ACHN (cell line): ENCODE data around the gene PPP2R5D.
"Not testable (repeated sequence)": the region's sequence is repeated elsewhere in the genome, so short reads cannot be mapped to it uniquely, and the experiment has no call there.

Experiments used
- DNase-seq: peaks from one replicate; pipeline ENCODE4 v3.0.0-alpha.2; 2015
- in situ Hi-C: cut with HindIII; loops from 2 replicates; pipeline ENCODE4 v1.10.0; 2017; ENCODE audit warnings: low sequenced_read_pairs, low pct_ligation_motif_present, low pct_unique_long_range_greater_than_20kb

Gene PPP2R5D

GRCh38 chr6:42984001-42984923 is at the start of gene PPP2R5D:
Gene PPP2R5D, plus strand, starts transcription at chr6:42984570. Its CDS starts 108 bp downstream, at chr6:42984678.
- DNase-seq, result peak; percentile 97
- in situ Hi-C loops, result no loop called here

- no peak for DNase-seq
- in situ Hi-C loops, result no loop called here
Measured at GRCh38 chr6:42935322-42935721, 49.0 kb upstream of the PPP2R5D start.

- in situ Hi-C loops, result no loop called here
- no peak for DNase-seq
Measured at GRCh38 chr6:42936398-42936797, 48.0 kb upstream of the PPP2R5D start.

GRCh38 chr6:42937548-42938427 is 46.6 kb upstream of the PPP2R5D start:
- in situ Hi-C loops, result no loop called here
- peak; percentile 29 for DNase-seq

GRCh38 chr6:42938428-42938796 is 46.0 kb upstream of the PPP2R5D start:
- DNase-seq, result no peak
- in situ Hi-C loops, result no loop called here

- DNase-seq, result no peak
- in situ Hi-C loops, result no loop called here
Measured at GRCh38 chr6:42938987-42939809, 45.2 kb upstream of the PPP2R5D start.

GRCh38 chr6:42939810-42940167 is 44.6 kb upstream of the PPP2R5D start:
- in situ Hi-C loops, result no loop called here
- no peak for DNase-seq

GRCh38 chr6:42940493-42941045 is 43.8 kb upstream of the PPP2R5D start:
- in situ Hi-C loops, result no loop called here

GRCh38 chr6:42941356-42941755 is 43.0 kb upstream of the PPP2R5D start:
- DNase-seq, in situ Hi-C loops: not testable (repeated sequence)

More at GRCh38 chr6:42940493-42941045, 43.8 kb upstream of the PPP2R5D start:
- DNase-seq, result no peak

- in situ Hi-C loops, result no loop called here
- DNase-seq, result no peak
Measured at GRCh38 chr6:42942444-42942843, 41.9 kb upstream of the PPP2R5D start.

- DNase-seq, result no peak
- in situ Hi-C loops, result no loop called here
Measured at GRCh38 chr6:42947950-42948349, 36.4 kb upstream of the PPP2R5D start.

- DNase-seq, result no peak
- in situ Hi-C loops, result no loop called here
Measured at GRCh38 chr6:42952389-42952788, 32.0 kb upstream of the PPP2R5D start.

- in situ Hi-C loops, DNase-seq: not testable (repeated sequence)
Measured at GRCh38 chr6:42954405-42954804, 30.0 kb upstream of the PPP2R5D start.

GRCh38 chr6:42958125-42958524 is 26.2 kb upstream of the PPP2R5D start:
- in situ Hi-C loops, result no loop called here
- no peak for DNase-seq

GRCh38 chr6:42959917-42960242 is 24.5 kb upstream of the PPP2R5D start:
- in situ Hi-C loops, result no loop called here
- DNase-seq, result no peak

- in situ Hi-C loops, result no loop called here
- peak; percentile 39 for DNase-seq
Measured at GRCh38 chr6:42960243-42961019, 23.9 kb upstream of the PPP2R5D start, which contains the start of gene GNMT. Gene GNMT, plus strand, starts transcription at chr6:42960754. Its CDS starts 14 bp downstream, at chr6:42960768.

- DNase-seq, result no peak
- in situ Hi-C loops, result no loop called here
Measured at GRCh38 chr6:42961020-42961470, 23.3 kb upstream of the PPP2R5D start.

GRCh38 chr6:42962096-42962495 is 22.3 kb upstream of the PPP2R5D start:
- in situ Hi-C loops, result no loop called here
- no peak for DNase-seq
